Hepatocyte (in vitro differentiated cells): ENCODE results near the gene ZNF444.

ENCODE experiments used
- CTCF ChIP-seq: fragments of 200-600 bp; sonication (generic); IDR thresholded peaks from 2 replicates; pipeline ENCODE4 v1.5.1; 2016; ENCODE audit warnings: antibody characterized with exemption, mild to moderate bottlenecking; ENCODE audit not compliant: poor library complexity
- EZH2 ChIP-seq: fragments of 200-600 bp; sonication (generic); IDR thresholded peaks from 2 replicates; pipeline ENCODE4 v1.6.1; 2016; ENCODE audit warnings: antibody characterized with exemption, mild to moderate bottlenecking, borderline replicate concordance

GRCh38 chr19:56117376-56117884 lies 23.7 kb upstream of the ZNF444 start:
- TF ChIP-seq CTCF = no peak
- no peak for TF ChIP-seq EZH2
